ENCODE results near the gene ISCU.
"Not testable (repeated sequence)": the region's sequence is repeated elsewhere in the genome, so short reads cannot be mapped to it uniquely, and the experiment has no call there.

Gene ISCU

GRCh38 chr12:108570743-108571608 lies 8.6 kb downstream of the ISCU start:
- FAIRE-seq: no peak

GRCh38 chr12:108571609-108572165 lies 9.3 kb downstream of the ISCU start:
- FAIRE-seq (no peak), DNase-seq (ENCODE audit: low spot score) (no peak)

More at GRCh38 chr12:108570743-108571608, 8.6 kb downstream of the ISCU start:
- DNase-seq (ENCODE audit: low spot score): no peak

- FAIRE-seq (no peak), DNase-seq (ENCODE audit: low spot score) (no peak)
Measured at GRCh38 chr12:108572166-108572790, 9.9 kb downstream of the ISCU start.

GRCh38 chr12:108573317-108573716 lies 10.9 kb downstream of the ISCU start:
- FAIRE-seq (no peak), DNase-seq (ENCODE audit: low spot score) (no peak)

- not testable (repeated sequence) for FAIRE-seq; DNase-seq (ENCODE audit: low spot score)
Measured at GRCh38 chr12:108574276-108574675, 11.9 kb downstream of the ISCU start.

- DNase-seq (ENCODE audit: low spot score) (no peak), FAIRE-seq (no peak)
Measured at GRCh38 chr12:108575199-108575912, 13.0 kb downstream of the ISCU start.

GRCh38 chr12:108576660-108577234 lies 14.4 kb downstream of the ISCU start:
- FAIRE-seq (no peak), DNase-seq (ENCODE audit: low spot score) (peak; percentile 14)

- FAIRE-seq (no peak), DNase-seq (ENCODE audit: low spot score) (no peak)
Measured at GRCh38 chr12:108577458-108577857, 15.1 kb downstream of the ISCU start.

GRCh38 chr12:108578264-108578663 lies 15.9 kb downstream of the ISCU start:
- DNase-seq (ENCODE audit: low spot score) (no peak), FAIRE-seq (no peak)

GRCh38 chr12:108578813-108579212 lies 16.4 kb downstream of the ISCU start:
- no peak for DNase-seq (ENCODE audit: low spot score)
- FAIRE-seq: no peak

GRCh38 chr12:108580531-108580930 lies 18.1 kb downstream of the ISCU start:
- DNase-seq (ENCODE audit: low spot score) (no peak), FAIRE-seq (no peak)

GRCh38 chr12:108581311-108582227 lies 19.2 kb downstream of the ISCU start:
- DNase-seq (ENCODE audit: low spot score): no peak
- no peak for FAIRE-seq

- no peak for FAIRE-seq
Measured at GRCh38 chr12:108582509-108582908, 20.1 kb downstream of the ISCU start.

GRCh38 chr12:108582978-108583770 lies 20.8 kb downstream of the ISCU start:
- DNase-seq (ENCODE audit: low spot score) (no peak), FAIRE-seq (no peak)

More at GRCh38 chr12:108582509-108582908, 20.1 kb downstream of the ISCU start:
- no peak for DNase-seq (ENCODE audit: low spot score)

- no peak for DNase-seq (ENCODE audit: low spot score)
- no peak for FAIRE-seq
Measured at GRCh38 chr12:108583991-108584390, 21.6 kb downstream of the ISCU start.

- FAIRE-seq (no peak), DNase-seq (ENCODE audit: low spot score) (no peak)
Measured at GRCh38 chr12:108584456-108585065, 22.2 kb downstream of the ISCU start.

GRCh38 chr12:108585864-108586263 lies 23.5 kb downstream of the ISCU start:
- DNase-seq (ENCODE audit: low spot score) (no peak), FAIRE-seq (no peak)

GRCh38 chr12:108586306-108586705 lies 23.9 kb downstream of the ISCU start:
- FAIRE-seq: no peak
- DNase-seq (ENCODE audit: low spot score): no peak

- FAIRE-seq (no peak), DNase-seq (ENCODE audit: low spot score) (no peak)
Measured at GRCh38 chr12:108587826-108588225, 25.4 kb downstream of the ISCU start.
